HG02678 (cell line): ENCODE measurements around the gene CD47.

ENCODE experiments used
- ATAC-seq: cut with Tn5 transposase; IDR thresholded peaks from one replicate; pipeline ENCODE4 v1.9.1; 2021; ENCODE audit warnings: mild to moderate bottlenecking, moderate library complexity; ENCODE audit not compliant: unreplicated experiment

The CD47 gene

GRCh38 chr3:108090701-108091497 lies at the start of gene CD47:
Gene CD47 (minus strand): TSS chr3:108091031. CDS start chr3:108090908, 123 bp downstream.
- peak; percentile 71 for ATAC-seq

GRCh38 chr3:108137460-108137814 lies 46.6 kb upstream of the CD47 start:
- no peak for ATAC-seq

GRCh38 chr3:108136561-108137459 lies 46.0 kb upstream of the CD47 start:
- no peak for ATAC-seq

GRCh38 chr3:108134555-108134880 lies 43.7 kb upstream of the CD47 start:
- peak; percentile 49 for ATAC-seq

- ATAC-seq: peak; percentile 46
Measured at GRCh38 chr3:108133858-108134554, 43.2 kb upstream of the CD47 start.

- ATAC-seq: no peak
Measured at GRCh38 chr3:108133048-108133369, 42.2 kb upstream of the CD47 start.

- no peak for ATAC-seq
Measured at GRCh38 chr3:108131475-108132134, 40.8 kb upstream of the CD47 start.

GRCh38 chr3:108130701-108131474 lies 40.1 kb upstream of the CD47 start:
- ATAC-seq: no peak

- no peak for ATAC-seq
Measured at GRCh38 chr3:108130236-108130635, 39.4 kb upstream of the CD47 start.

- no peak for ATAC-seq
Measured at GRCh38 chr3:108127301-108127988, 36.6 kb upstream of the CD47 start.

GRCh38 chr3:108126348-108126747 lies 35.5 kb upstream of the CD47 start:
- ATAC-seq: no peak

GRCh38 chr3:108125550-108126071 lies 34.8 kb upstream of the CD47 start:
- peak; percentile 56 for ATAC-seq

GRCh38 chr3:108125153-108125543 lies 34.3 kb upstream of the CD47 start:
- no peak for ATAC-seq

- peak; percentile 84 for ATAC-seq
Measured at GRCh38 chr3:108124337-108125152, 33.7 kb upstream of the CD47 start.

- no peak for ATAC-seq
Measured at GRCh38 chr3:108123326-108123725, 32.5 kb upstream of the CD47 start.

GRCh38 chr3:108122276-108122675 lies 31.4 kb upstream of the CD47 start:
- no peak for ATAC-seq

- ATAC-seq: no peak
Measured at GRCh38 chr3:108119398-108120104, 28.7 kb upstream of the CD47 start.
